ENCODE measurements around the gene STPG1. TPM values are rescaled to one million over a fixed set of nuclear protein-coding genes. Genes with fewer than 3 reads are reported as not detected.
A peak's percentile ranks its signal among the peaks of the same experiment; 100 is the strongest.

Gene STPG1
- total RNA-seq, 1 donor from 2014 or later: 13.1 TPM

GRCh38 chr1:24325587-24326449 lies 87.8 kb downstream of the STPG1 start:
- DNase-seq: no peak

GRCh38 chr1:24324903-24325302 lies 88.7 kb downstream of the STPG1 start:
- H3K36me3 ChIP-seq: no peaks in the 10 kb centered on the region
- DNase-seq (no peak), ATAC-seq (no peak)
- H3K27me3 ChIP-seq (ENCODE audit: low read depth): peaks cover 15% of the 10 kb centered on the region
- H3K9me3 ChIP-seq: no peaks in the 10 kb centered on the region
- intact Hi-C loops (cut with DNase I): no loop called here
- no peak overlapping the region for H3K4me3 ChIP-seq
- no peak for TF ChIP-seq CTCF (IDR thresholded peaks at IDR 0.05)
- H3K27ac ChIP-seq: no peak overlapping the region
- peaks cover 13% of the 10 kb centered on the region for H3K4me1 ChIP-seq

More at GRCh38 chr1:24325587-24326449, 87.8 kb downstream of the STPG1 start:
- Histone ChIP-seq H3K4me3 (no peak overlapping the region), H3K4me1 (peaks cover 13% of the 10 kb centered on the region), H3K27ac (no peak overlapping the region), H3K9me3 (no peaks in the 10 kb centered on the region), H3K36me3 (no peaks in the 10 kb centered on the region), H3K27me3 (ENCODE audit: low read depth) (peaks cover 13% of the 10 kb centered on the region)
- TF ChIP-seq CTCF (IDR thresholded peaks at IDR 0.05): no peak
- intact Hi-C loops (cut with DNase I): no loop called here
- no peak for ATAC-seq

- ATAC-seq (no peak), DNase-seq (no peak)
- no peak for TF ChIP-seq CTCF (IDR thresholded peaks at IDR 0.05)
- H3K9me3 ChIP-seq: no peaks in the 10 kb centered on the region
- no peaks in the 10 kb centered on the region for H3K36me3 ChIP-seq
- H3K4me3 ChIP-seq: no peak overlapping the region
- peaks cover 31% of the 10 kb centered on the region for H3K27me3 ChIP-seq (ENCODE audit: low read depth)
- intact Hi-C loops (cut with DNase I): no loop called here
- peaks cover 26% of the 10 kb centered on the region for H3K4me1 ChIP-seq
- no peak overlapping the region for H3K27ac ChIP-seq
Observed at GRCh38 chr1:24323281-24323680, 90.3 kb downstream of the STPG1 start.

- intact Hi-C loops (cut with DNase I): no loop called here
- H3K4me3 ChIP-seq: peak overlapping the region; percentile 58
- TF ChIP-seq CTCF (IDR thresholded peaks at IDR 0.05): no peak
- peaks cover 32% of the 10 kb centered on the region for H3K27me3 ChIP-seq (ENCODE audit: low read depth)
- no peaks in the 10 kb centered on the region for H3K36me3 ChIP-seq
- peak overlapping the region; percentile 22 for H3K27ac ChIP-seq
- no peak for DNase-seq
- peak; percentile 7 to 36 for ATAC-seq
- peaks cover 29% of the 10 kb centered on the region for H3K4me1 ChIP-seq
- H3K9me3 ChIP-seq: no peaks in the 10 kb centered on the region
Observed at GRCh38 chr1:24322470-24323177, 91.0 kb downstream of the STPG1 start.

- DNase-seq (peak; percentile 71), ATAC-seq (peak; percentile 79 to 82)
- peak overlapping the region; percentile 38 for H3K27ac ChIP-seq
- no peaks in the 10 kb centered on the region for H3K36me3 ChIP-seq
- H3K27me3 ChIP-seq (ENCODE audit: low read depth): peaks cover 32% of the 10 kb centered on the region
- peak overlapping the region; percentile 58 for H3K4me3 ChIP-seq
- H3K4me1 ChIP-seq: peaks cover 29% of the 10 kb centered on the region
- no peaks in the 10 kb centered on the region for H3K9me3 ChIP-seq
- no peak for TF ChIP-seq CTCF (IDR thresholded peaks at IDR 0.05)
- intact Hi-C loops (cut with DNase I): no loop called here
Observed at GRCh38 chr1:24321697-24322469, 91.7 kb downstream of the STPG1 start.
